GM12801 (cell line): Measurements from ENCODE around the gene MAP2K5.

Experiments
- TF ChIP-seq, protein P1 (sequence below): IDR thresholded peaks from one replicate; pipeline ENCODE4 v1.5.1; 2011; ENCODE audit warnings: control low read depth; ENCODE audit not compliant: insufficient read length; ENCODE audit errors: extremely low read depth

MAP2K5 gene

DNA sequence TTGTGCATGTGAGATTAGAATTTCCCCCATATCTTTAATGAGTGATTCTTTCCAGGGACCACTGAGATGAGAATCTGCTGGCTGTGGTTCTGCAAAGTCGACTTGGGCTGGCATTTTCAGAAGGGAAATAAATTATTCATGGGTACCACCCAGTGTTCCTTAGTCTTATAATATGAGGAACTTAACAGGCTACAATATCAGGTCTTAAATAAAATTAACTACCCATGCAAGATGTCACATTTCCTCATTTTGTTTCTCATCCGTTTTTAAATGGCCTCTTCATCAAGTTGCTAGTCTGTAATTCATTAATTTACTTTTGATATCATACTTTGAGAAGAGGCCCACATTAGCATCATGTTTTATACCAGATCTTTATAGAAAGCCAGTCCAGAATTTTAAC is 224.5 kb downstream of the MAP2K5 start:
- TF ChIP-seq, protein P1, sequence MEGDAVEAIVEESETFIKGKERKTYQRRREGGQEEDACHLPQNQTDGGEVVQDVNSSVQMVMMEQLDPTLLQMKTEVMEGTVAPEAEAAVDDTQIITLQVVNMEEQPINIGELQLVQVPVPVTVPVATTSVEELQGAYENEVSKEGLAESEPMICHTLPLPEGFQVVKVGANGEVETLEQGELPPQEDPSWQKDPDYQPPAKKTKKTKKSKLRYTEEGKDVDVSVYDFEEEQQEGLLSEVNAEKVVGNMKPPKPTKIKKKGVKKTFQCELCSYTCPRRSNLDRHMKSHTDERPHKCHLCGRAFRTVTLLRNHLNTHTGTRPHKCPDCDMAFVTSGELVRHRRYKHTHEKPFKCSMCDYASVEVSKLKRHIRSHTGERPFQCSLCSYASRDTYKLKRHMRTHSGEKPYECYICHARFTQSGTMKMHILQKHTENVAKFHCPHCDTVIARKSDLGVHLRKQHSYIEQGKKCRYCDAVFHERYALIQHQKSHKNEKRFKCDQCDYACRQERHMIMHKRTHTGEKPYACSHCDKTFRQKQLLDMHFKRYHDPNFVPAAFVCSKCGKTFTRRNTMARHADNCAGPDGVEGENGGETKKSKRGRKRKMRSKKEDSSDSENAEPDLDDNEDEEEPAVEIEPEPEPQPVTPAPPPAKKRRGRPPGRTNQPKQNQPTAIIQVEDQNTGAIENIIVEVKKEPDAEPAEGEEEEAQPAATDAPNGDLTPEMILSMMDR, result no peak

DNA sequence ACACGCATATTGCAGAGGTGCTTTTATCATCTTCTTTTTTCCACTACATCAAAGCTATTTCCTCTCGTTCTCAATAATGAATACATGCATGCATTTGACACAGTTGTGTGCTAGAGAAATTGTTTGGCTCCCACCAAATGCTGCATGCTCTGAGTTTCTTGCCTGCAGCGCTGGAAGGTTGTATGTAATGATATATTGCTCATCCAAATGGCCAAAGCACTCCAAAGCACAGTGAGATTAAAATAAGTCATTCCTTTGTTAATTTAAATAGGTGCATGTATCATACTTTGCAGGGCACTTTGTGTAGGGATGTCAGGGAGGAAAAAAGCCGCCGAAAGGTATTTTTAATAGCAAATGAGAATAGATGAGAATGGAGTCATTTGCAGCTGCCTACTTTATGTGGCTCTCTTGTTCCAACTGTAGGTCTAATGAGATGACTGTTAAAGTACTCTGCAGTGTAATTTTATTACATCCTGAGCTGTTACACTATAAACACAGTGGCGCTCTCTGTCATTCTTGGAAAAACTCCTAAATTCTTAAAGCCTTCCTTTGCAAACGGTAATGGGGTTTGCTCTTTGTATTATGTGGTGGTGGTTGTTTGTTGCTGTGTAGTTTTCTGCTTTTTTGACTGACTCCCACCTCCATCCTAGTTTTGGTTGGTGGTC is 225.9 kb downstream of the MAP2K5 start:
- TF ChIP-seq, protein P1, result no peak

DNA sequence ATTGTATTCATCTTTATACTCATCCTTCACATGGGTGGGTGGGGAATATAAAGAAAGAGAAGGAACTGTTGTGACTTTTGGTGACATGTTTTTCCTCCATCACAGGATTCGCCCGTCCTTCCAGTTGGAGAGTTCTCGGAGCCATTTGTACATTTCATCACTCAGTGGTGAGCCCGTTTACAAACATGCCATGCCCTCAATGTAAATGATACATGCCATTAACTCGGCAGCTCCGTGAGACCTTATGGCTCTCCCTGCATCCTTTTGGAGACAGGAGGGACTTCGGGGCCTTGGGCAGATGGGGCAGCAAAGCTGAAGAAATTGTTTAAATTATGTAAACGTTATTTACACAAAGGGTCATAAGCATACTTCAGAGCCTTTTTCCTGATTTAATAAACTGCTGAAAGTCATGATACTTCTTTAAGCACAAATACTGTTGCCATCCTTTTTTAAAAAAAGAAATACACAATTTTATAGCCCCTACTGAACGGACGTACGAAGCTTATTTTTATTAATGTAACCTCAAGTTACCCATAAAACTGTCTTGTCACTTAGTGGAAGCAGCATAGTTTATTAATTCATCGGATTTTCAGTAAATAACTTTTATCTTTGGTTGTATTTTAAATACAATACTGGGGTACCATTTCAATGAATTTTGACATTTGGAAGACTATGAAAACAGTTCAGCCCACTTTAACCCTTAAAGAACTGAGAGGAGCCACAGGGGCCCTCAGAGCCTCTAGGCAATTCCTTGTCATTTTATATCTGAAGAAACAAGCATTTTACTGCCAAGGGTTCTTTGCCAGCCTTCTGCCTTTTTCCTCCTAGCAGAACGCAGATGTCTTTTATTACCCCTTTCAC is 227.2 kb downstream of the MAP2K5 start:
- TF ChIP-seq, protein P1, result no peak

DNA sequence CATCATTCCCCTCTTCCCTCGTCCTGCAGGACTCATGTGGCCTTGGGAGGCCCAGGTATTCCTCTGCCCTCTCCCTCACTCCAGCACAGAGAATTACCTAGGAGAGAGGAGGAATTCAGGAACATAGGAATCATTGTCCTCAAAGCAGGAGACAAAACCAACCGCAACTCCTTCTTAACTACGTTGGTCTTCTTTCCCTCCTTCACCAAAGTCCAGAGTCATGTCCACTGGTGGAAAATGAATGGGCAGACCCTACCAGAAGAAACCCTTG is 227.8 kb downstream of the MAP2K5 start:
- TF ChIP-seq, protein P1, result no peak

DNA sequence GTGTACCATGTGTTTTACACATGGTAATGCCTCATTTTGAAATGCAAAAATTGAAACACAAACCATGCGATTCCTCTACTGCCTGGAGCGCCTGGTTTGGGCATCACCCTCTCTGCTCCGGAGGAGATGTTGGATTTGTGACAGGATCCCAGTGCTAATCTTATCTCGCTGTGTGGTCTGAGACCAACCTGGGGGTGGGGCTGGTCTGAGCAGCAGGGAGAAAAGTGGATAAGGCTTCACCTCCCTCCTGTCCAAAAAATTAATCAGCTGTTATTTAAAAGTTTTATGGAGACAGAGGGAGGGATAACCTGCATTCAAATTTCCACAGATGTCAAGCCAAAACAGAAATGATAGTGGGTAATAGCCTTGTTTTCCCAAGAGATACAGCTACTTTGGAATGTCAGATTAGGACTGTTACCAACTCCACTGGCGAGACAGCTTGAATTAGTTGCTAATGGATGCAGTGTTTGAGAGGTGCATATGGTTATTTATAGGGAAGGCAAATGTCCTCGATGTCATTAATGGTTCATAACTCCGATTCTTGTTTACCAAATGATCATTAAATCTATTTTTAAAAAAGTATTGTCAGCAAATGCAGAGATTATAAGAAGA is 228.8 kb downstream of the MAP2K5 start:
- TF ChIP-seq, protein P1, result no peak

DNA sequence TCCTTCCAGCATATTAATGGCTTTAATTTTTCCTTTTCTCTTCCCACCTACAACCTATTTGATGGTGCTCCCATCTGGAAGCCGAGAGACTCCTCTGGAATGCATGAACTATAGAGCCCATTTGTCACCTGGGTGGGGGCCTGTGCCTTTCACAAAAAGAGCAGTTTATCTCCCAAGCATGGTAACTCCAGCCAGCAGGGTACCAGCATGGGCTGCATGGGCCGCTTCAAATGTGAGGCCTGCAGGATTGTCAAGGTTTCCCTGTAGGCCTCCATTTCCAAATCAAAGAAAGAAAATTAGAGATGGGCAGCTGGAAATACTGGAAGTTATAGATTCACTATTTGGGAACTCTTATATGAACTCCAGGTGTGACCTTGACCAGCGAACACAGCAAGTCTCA is 232.1 kb downstream of the MAP2K5 start:
- TF ChIP-seq, protein P1, result no peak

DNA sequence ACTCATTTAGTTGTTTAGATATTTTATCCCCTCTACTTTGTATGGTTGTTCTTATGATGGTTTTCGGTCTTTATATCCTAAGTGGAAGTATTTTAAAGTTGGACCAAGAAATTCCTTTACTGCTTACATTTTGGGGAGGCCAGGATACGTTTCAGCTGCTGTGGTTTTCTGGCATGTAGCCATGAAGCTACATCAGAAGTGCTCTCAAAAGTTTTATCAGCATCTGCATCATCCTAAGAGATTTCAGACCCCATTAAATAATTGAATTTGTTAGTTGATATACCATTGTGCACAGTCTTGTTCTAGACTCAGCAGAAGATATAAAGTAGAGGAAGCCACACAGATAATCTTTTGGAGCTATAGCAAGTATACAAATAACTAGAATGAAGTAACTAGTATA is 232.7 kb downstream of the MAP2K5 start:
- TF ChIP-seq, protein P1, result no peak
